Bronchial epithelial cell (primary cell): ENCODE data around the gene WBP11. TPM values are rescaled to one million over a fixed set of nuclear protein-coding genes. Genes with fewer than 3 reads are reported as not detected.

Experiments used
- DNase-seq: peaks from one replicate; pipeline ENCODE4 v3.0.0-alpha.2; 2010; ENCODE audit warnings: low read depth
- FAIRE-seq: peaks from 2 replicates; lab custom pipeline; 2011; peaks lifted over from hg19 to GRCh38; lab: Jason Lieb, UNC
- H3K27me3 ChIP-seq: 2 replicates; pipeline ENCODE4 v1.5.1; 2011; ENCODE audit warnings: low read length; ENCODE audit not compliant: control insufficient read depth, insufficient read depth
- H3K36me3 ChIP-seq: 2 replicates; pipeline ENCODE4 v1.5.1; 2011; ENCODE audit warnings: low read length; ENCODE audit not compliant: control insufficient read depth, insufficient read depth
- H3K4me3 ChIP-seq: 2 replicates; pipeline ENCODE4 v1.5.1; 2011; ENCODE audit warnings: mild to moderate bottlenecking, low read depth, low read length, control low read depth
- total RNA-seq: library from RNA; depleted of rRNA; stranded (reverse); fragments of >200 nt; gene quantifications from 2 replicates; pipeline ENCODE4 v1.2.1, GENCODE V29; 2014
- TF ChIP-seq, protein P1 (sequence below): IDR thresholded peaks from 2 replicates; pipeline ENCODE4 v1.5.1; 2011; ENCODE audit warnings: mild to moderate bottlenecking, moderate library complexity, low read length, control low read depth, inconsistent platforms; ENCODE audit not compliant: insufficient read depth, severe bottlenecking

Gene WBP11
- total RNA-seq, 1 donor from 2014 or later: 3.7 TPM

DNA sequence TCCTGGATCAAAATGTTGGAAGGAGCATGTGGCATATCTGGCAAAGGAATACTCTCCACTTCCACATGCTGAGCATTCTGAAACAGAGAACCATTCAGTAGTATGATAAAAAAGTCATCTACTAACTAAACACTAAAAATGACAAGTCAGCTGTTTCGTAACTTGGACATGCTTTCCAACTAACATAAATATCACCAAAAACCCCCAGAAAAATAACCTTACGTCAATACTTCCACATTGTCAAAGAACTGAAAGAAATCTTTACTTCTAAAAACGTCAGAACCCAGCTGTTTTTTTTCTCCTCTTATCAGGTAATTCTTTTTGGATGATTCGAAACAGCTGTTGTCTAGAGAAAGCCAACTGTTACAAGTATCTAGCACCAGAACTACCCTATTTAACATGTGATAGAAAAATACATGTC lies 8.2 kb downstream of the WBP11 start:
- no peak overlapping the region for H3K4me3 ChIP-seq
- no peaks in the 10 kb centered on the region for H3K27me3 ChIP-seq
- FAIRE-seq: no peak
- H3K36me3 ChIP-seq: peaks cover 3% of the 10 kb centered on the region
- DNase-seq: no peak
- TF ChIP-seq, protein P1, sequence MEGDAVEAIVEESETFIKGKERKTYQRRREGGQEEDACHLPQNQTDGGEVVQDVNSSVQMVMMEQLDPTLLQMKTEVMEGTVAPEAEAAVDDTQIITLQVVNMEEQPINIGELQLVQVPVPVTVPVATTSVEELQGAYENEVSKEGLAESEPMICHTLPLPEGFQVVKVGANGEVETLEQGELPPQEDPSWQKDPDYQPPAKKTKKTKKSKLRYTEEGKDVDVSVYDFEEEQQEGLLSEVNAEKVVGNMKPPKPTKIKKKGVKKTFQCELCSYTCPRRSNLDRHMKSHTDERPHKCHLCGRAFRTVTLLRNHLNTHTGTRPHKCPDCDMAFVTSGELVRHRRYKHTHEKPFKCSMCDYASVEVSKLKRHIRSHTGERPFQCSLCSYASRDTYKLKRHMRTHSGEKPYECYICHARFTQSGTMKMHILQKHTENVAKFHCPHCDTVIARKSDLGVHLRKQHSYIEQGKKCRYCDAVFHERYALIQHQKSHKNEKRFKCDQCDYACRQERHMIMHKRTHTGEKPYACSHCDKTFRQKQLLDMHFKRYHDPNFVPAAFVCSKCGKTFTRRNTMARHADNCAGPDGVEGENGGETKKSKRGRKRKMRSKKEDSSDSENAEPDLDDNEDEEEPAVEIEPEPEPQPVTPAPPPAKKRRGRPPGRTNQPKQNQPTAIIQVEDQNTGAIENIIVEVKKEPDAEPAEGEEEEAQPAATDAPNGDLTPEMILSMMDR: no peak

- Histone ChIP-seq H3K27me3 (no peaks in the 10 kb centered on the region), H3K36me3 (peaks cover 7% of the 10 kb centered on the region), H3K4me3 (no peak overlapping the region)
- DNase-seq (no peak), FAIRE-seq (no peak)
- TF ChIP-seq, protein P1: no peak
These were observed 17.7 kb downstream of the WBP11 start for GRCh38 chr12:14785568-14785967.

GRCh38 chr12:14784471-14784870 lies 18.8 kb downstream of the WBP11 start:
- H3K36me3 ChIP-seq: peaks cover 5% of the 10 kb centered on the region
- FAIRE-seq (no peak), DNase-seq (no peak)
- H3K27me3 ChIP-seq: no peaks in the 10 kb centered on the region
- TF ChIP-seq, protein P1: no peak
- no peak overlapping the region for H3K4me3 ChIP-seq

- no peak for FAIRE-seq
- H3K36me3 ChIP-seq: peaks cover 2% of the 10 kb centered on the region
- TF ChIP-seq, protein P1: no peak
- no peak overlapping the region for H3K4me3 ChIP-seq
- no peaks in the 10 kb centered on the region for H3K27me3 ChIP-seq
- DNase-seq: no peak
These were observed 20.5 kb downstream of the WBP11 start for GRCh38 chr12:14782756-14783155.

DNA sequence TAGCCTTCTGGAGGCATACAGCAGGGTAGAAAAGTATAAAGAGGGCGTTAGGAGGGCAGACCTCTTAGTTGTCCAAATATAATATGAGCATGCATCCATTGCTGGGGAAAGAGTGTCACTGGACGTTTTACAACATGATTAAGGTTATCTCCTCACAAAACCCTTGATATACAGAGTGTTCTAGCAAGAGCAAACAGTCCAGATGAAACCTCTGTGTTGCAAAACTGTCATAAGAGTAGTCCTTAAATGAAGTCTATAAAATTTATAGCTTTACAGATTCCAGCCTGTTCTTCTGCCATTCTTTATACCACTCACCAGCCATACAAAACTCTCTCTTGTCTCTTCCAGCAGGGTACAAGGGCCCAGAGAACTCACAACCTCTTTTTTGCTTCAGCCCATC lies 21.7 kb downstream of the WBP11 start:
- DNase-seq (no peak), FAIRE-seq (no peak)
- Histone ChIP-seq H3K4me3 (no peak overlapping the region), H3K27me3 (no peaks in the 10 kb centered on the region), H3K36me3 (no peaks in the 10 kb centered on the region)
- TF ChIP-seq, protein P1: no peak

GRCh38 chr12:14780859-14781258 lies 22.4 kb downstream of the WBP11 start:
- Histone ChIP-seq H3K36me3 (no peaks in the 10 kb centered on the region), H3K27me3 (no peaks in the 10 kb centered on the region), H3K4me3 (no peak overlapping the region)
- no peak for FAIRE-seq
- DNase-seq: no peak
- TF ChIP-seq, protein P1: no peak
